ENCODE data around the gene MAMDC4.
"Not testable (repeated sequence)": the region's sequence is repeated elsewhere in the genome, so short reads cannot be mapped to it uniquely, and the experiment has no call there.

The MAMDC4 gene

DNA sequence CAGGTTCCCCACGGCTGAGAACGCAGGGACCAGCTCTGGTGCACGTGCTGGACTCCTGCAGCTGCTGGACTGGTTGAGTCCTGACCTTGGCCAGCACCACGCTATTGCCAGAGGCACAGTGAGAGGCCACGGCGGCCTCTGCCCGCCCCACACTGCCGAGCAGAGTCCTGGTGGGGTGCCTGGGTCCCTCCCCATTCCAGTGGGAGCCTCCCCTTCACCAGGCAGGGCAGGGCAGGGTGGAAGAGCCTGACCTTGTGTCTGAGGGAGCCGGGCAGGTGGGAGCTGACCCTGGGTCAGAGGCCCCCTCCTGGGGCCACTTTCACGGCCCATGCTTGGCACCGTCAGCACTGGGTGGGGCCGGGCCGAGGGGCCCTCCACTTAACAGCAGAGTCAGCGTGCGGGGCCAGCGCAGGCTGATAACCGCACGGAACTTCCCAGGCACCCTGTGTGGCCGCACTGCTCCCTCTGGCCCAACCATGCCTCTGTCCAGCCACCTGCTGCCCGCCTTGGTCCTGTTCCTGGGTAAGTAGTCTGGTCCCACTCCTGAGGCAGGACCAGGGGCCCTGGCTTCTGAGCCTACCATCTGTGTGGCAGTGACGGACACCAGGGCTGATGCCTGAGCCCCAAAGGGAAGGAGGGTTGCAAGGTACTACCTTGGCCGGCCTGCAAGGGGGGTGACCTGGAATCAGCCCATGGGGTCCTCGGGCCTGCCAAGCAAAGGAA, at the start of gene MAMDC4:
TSS of gene MAMDC4 (plus strand) at position 406 of the 723 bp plus-strand sequence. CDS start at position 477, 71 bp downstream.
- no peak for FAIRE-seq

DNA sequence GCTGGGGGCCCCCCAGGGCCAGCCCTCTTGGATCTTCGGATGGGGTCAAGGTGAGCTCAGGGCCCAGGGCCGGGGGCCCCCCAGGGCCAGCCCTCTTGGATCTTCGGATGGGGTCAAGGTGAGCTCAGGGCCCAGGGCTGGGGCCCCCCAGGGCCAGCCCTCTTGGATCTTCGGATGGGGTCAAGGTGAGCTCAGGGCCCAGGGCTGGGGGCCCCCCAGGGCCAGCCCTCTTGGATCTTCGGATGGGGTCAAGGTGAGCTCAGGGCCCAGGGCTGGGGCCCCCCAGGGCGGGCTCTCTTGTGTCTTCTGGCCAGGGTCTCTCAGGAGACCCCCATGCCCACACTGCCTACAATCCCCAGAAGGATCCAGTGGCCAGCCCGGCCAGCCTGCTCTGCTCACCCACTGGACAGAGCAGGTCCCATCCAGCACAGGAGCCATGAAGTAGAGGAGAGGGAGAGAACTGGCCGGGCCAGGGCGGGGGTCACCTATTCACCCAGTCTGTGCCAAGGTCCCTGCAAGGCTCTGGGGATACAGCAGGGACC, 49.1 kb upstream of the MAMDC4 start:
- not testable (repeated sequence) for FAIRE-seq

DNA sequence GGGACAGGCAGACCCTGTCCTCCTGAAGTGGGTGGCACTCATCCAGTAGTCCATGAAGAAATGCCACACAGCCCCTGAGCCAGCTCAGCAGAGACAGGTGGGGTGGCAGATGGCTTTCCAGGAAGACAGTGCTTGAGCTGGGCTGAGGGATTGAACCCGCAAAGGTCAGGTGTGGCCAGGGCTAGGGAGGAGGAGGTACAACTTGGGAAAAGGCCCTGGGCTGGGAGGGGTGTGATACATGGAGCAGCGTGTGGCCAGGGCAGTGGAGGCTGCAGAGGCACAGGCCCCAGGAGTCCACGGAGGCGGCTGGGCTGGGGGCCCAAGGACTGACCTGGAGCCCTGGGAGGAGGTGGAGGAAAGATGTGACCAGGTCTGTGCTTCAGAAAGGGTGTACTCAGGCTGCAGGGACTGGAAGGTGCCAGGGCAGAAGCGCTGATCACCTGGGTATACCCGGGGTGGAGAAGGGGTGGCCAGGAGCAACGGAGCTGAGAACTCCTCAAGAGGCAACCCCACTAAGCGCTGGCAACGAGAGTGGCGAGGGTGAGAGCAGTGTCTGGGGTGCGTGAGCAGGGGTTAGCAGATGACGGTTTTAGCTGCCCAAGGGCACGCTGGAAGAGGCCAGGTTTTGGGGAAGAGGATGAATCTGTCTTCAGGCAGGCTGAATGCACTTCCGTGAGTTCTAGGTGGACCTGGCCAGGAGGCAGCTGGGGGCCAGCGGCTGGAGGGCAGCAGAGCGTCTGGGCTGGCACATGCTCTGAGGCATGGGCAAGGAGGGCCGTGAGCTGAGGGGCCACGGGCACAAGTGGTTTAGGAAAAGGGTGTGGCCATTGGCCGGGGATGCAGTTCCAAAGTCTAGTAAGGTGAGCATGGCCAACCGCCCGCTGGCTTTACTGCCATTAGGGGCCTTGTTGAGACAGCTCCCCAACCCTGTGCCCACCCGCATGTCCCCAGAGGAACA, 48.3 kb upstream of the MAMDC4 start:
- FAIRE-seq = no peak

GRCh38 chr9:136804509-136805206, 47.5 kb upstream of the MAMDC4 start:
- FAIRE-seq = no peak

- no peak for FAIRE-seq
Measured at GRCh38 chr9:136805207-136805740, 46.9 kb upstream of the MAMDC4 start.

DNA sequence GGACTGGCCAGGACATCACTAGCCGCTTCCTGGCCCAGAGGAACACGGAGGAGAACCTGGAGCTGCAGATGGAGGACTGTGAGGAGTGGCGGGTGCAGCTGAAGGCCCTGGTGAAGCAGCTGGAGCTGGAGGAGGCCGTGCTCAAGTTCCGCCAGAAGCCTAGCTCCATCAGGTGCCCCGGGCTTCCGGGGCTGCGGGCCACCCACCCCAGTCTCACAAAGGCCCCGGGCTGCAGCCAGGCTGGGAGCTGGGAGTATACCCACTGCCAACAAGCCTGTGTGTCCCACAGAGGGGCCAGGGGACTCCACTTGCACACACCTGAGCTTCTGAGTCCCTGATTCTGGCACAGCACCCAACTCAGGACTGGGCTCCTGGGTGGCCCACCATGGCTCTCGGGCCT, 46.1 kb upstream of the MAMDC4 start:
- FAIRE-seq = no peak

DNA sequence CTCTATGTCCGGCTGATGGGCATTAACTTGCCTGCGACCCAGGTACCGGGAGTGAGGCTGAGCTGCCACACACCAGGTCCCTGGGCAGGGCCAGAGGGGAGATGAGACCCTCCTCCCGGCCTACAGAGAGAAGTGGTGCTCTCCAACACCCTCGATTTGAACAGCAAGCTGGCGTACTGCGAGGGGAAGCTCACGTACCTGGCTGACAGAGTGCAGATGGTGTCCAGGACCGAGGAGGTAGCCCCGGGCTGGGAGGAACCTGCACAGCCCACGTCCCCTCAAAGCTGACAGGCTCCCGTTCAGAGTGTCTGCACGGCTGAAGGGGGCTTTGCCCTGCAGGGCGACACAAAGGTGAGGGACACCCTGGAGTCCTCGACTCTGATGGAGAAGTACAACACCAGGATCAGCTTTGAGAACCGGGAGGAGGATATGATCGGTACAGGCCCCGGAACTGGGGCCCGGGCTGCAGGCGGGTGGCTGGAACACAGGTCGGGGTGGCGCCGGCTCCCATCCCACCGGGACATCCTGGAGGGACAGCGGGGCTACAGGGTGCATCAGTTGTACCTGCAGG, 45.4 kb upstream of the MAMDC4 start:
- FAIRE-seq = no peak

DNA sequence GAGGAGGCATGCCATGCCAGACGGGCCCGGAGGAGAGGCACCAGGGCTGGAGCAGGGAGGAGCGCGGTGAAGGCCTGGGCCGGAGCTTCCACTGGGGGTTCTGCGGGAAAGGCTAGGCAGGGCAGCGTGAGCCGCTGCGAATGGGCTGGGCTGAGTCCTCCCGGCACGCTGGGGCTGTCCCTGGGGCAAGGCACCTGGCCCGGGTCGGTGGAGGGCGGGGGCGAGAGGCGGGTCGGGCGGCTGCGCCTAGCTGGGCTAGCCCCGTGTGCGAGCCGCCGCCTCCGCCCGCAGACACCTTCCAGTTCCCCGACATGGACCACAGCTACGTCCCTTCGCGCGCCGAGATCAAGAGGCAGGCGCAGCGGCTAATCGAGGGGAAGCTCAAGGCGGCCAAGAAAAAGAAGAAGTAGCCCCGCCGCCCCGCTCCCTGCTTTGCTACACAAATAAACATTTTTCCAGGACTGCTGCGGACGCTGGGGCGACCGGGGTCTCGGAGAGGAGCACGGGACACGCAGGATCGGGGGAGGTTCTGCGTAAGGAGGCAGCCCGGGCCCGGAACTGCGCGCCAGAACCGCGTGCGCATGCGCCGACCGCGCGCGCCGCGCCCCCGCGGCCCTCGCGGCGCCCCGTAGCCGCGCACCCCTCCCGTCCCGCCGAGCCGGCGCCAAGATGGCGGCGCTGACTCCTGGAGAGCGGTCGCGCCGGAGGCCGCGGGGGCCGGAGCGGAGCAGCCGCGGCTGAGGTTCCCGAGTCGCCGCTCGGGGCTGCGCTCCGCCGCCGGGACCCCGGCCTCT, 44.7 kb upstream of the MAMDC4 start, which contains the start of gene RABL6:
TSS of gene RABL6 (plus strand) at position 668 of the 794 bp plus-strand sequence. CDS start 249 bp downstream, outside the sequence.
- FAIRE-seq = no peak

DNA sequence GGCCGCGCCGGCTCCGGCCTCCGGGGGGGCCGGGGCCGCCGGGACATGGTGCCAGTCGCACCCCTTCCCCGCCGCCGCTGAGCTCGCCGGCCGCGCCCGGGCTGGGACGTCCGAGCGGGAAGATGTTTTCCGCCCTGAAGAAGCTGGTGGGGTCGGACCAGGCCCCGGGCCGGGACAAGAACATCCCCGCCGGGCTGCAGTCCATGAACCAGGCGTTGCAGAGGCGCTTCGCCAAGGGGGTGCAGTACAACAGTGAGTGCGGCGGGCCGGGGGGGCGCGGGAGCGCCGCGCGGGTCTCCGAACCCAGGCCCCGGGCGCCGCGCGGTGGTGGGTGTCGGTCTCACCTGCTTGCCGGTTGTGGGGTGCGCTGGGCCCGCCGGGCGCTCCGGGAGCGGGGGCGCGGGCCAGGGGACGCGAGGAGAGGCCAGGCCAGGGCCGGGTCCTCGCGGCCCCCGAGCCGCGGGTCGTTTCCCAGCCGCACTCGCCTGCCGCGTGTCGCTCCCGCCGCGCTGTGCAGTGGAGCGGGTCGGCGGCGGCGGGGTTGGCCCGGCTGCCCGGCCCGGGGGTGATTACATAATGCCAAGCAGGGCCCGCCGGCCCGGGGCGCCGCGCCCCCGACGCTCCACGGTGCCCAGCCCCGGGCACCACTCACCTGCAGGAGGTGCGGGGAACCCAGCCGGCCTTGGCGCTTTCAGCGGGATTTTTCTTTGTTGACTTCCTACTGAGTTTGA, 43.9 kb upstream of the MAMDC4 start:
- FAIRE-seq = no peak

GRCh38 chr9:136808806-136809158, 43.4 kb upstream of the MAMDC4 start:
- no peak for FAIRE-seq

GRCh38 chr9:136814725-136815421, 37.3 kb upstream of the MAMDC4 start:
- FAIRE-seq = no peak

GRCh38 chr9:136815422-136815782, 36.7 kb upstream of the MAMDC4 start:
- FAIRE-seq = no peak

GRCh38 chr9:136820971-136821825, 30.9 kb upstream of the MAMDC4 start:
- FAIRE-seq = no peak

- FAIRE-seq = no peak
Measured at GRCh38 chr9:136821826-136822544, 30.2 kb upstream of the MAMDC4 start.

DNA sequence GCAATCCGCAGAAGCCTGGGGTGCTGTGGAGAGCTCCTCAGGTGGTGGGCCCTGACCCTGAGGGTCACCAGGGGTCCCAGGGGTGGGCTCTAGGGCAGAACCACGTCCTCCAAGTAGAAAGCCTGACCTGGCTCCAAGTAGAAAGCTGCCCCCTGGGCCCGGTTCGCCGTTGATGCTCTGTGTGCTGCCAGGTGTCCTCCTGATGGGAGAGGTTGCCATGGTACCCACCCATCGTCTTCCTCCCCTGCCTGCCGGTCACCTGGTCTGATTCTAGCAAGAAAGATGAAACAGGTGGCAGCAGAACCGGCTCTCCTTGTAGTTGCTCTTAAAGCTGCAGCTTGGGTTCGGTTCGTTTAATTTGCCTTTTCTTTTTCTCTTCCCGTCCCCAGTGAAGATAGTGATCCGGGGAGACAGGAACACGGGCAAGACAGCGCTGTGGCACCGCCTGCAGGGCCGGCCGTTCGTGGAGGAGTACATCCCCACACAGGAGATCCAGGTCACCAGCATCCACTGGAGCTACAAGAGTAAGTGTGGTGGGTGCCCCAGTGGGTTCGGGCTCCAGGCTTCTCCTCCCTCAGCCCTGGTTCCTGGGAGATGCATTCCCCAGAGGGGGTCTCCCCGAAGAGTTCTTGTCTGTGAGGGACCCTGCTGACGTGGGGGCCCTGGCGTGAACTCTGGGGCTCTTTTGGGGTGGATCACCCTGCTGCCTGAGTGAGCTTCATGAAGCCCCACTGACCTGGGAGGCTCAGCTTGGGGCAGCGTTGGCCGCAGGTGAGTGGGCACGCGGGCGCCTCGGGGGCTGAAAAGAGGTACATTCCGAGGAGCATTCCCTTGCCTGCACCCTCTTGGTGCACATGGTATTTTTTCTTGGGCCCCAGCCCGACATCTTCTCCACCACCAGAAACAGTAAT, 28.8 kb upstream of the MAMDC4 start:
- FAIRE-seq = no peak

- FAIRE-seq = no peak
Measured at GRCh38 chr9:136824496-136825225, 27.5 kb upstream of the MAMDC4 start.

Measured in endometrium (tissue), 2 donors.